ENCODE results near the gene METTL23. TPM values are rescaled to one million over a fixed set of nuclear protein-coding genes. Genes with fewer than 3 reads are reported as not detected.

Gene METTL23
- total RNA-seq: 10 to 100 TPM; 25.4 to 30.7 TPM

DNA sequence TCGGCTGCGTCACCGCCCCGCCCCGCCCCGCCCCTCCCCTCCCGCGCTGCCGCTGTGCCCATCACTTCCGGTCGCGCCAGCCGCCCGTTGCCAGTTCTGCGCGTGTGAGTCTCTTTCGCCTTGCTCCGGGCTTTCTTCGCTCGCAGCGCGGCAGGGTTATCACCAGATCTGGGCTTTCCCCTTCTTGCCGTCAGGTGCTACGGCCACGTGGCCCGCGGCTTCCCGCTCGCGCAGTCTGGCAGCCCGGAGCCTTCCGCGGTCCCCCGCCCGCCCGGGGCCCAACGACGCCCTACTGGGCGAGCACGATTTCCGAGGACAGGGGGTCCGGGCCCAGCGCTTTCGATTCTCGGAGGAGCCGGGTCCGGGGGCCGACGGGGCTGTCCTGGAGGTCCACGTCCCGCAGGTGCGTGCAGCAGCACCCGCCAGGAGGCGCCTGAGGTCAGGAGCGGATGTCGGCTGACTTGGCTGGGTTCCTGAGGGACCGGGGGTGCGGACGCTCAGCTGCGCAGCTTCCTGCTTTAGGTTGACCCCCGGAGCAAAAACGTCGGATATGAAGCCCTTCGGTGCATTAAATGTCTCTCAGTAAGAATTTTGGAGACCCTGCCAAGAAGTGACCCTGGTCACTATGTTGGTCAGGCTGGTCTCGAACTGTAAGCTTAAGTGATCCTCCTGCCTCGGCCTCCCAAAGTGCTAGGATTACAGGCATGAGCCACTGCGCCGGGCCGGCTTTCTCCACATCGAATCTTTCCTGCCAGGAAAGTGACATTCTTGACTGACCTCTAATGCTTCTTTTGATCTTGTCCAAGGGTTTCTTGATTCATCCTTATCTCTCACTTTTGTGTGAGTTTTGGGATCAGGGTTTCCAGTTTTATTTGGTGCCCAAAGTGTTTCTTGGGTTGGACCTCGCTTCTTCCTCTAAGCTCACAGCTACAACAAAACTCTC is at the start of gene METTL23:
Gene METTL23 (plus strand): TSS at position 64 of the 943 bp plus-strand sequence. CDS start 2,872 bp downstream, outside the sequence.
- Mint-ChIP-seq H3K9me3 (no peaks in the 10 kb centered on the region), H3K4me1 (ENCODE audit: low read depth) (peaks cover 55% of the 10 kb centered on the region), H3K36me3 (ENCODE audit: insufficient read depth in 2 of 2) (peaks cover 10 to 34% of the 10 kb centered on the region in 2 donors), H3K27me3 (ENCODE audit: low read depth) (no peaks in the 10 kb centered on the region), H3K27ac (peak within 1 kb of the TSS; percentile 99), H3K4me3 (peak within 1 kb of the TSS; percentile 92 to 100)
- ATAC-seq (replicated peaks in 1 of 2): peak; percentile 74 to 75
- peak; percentile 88 to 97 for DNase-seq

DNA sequence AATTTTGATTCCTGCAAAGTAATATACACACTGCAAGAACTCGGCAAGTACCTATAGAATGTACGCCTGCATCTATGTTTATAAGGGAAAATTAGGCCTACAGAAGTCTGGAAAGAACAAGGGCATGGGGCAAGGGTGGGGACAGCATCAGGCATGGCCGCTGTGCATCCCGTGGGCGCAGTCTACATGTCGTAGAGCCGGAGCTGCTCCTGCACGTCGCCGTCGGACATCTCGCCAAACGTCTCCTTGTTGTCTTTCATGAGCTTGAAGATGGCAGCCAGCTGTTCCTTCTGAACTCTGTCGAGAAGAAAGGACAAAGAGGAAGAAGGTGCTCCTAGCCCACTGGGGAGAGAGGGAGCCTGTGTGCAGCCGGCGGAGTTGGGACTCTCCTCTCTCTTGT is 49.2 kb upstream of the METTL23 start:
- Mint-ChIP-seq H3K9me3 (no peaks in the 10 kb centered on the region), H3K27me3 (ENCODE audit: low read depth) (no peaks in the 10 kb centered on the region), H3K36me3 (ENCODE audit: insufficient read depth in 2 of 2) (no peaks in the 10 kb centered on the region), H3K4me3 (no peak overlapping the region), H3K4me1 (ENCODE audit: low read depth) (peaks cover 20% of the 10 kb centered on the region), H3K27ac (no peak overlapping the region)
- no peak for DNase-seq
- no peak for ATAC-seq (replicated peaks in 1 of 2)

- Mint-ChIP-seq H3K27ac (no peak overlapping the region), H3K36me3 (ENCODE audit: insufficient read depth in 2 of 2) (no peaks in the 10 kb centered on the region), H3K4me3 (no peak overlapping the region), H3K9me3 (no peaks in the 10 kb centered on the region), H3K27me3 (ENCODE audit: low read depth) (no peaks in the 10 kb centered on the region), H3K4me1 (ENCODE audit: low read depth) (peaks cover 12% of the 10 kb centered on the region)
- DNase-seq: peak; percentile 21 to 27
- ATAC-seq (replicated peaks in 1 of 2): peak; percentile 64 to 79
Measured at GRCh38 chr17:76678330-76678729, 48.3 kb upstream of the METTL23 start.

DNA sequence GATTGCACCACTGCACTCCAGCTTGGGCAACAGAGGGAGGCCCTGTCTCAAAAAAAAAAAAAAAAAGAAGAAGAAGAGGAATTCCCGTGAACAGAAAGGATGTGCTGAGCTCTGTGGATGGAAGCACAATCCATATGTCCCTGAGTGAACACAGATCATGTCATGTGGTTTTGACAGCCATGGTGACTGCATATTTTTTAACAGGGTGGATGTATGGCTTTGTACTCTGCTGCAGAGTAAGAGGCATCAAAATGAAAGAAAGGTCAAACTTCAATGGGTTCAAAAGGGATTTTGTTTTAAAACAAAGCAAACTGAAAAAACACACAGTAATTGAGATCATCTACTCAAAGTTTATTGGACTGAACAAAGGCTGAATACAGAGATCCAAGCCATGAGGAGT is 47.4 kb upstream of the METTL23 start:
- H3K27me3 Mint-ChIP-seq (ENCODE audit: low read depth): no peaks in the 10 kb centered on the region
- peak overlapping the region; percentile 20 for H3K27ac Mint-ChIP-seq
- peaks cover 7% of the 10 kb centered on the region for H3K4me1 Mint-ChIP-seq (ENCODE audit: low read depth)
- ATAC-seq (replicated peaks in 1 of 2) (no peak), DNase-seq (no peak)
- H3K9me3 Mint-ChIP-seq: no peaks in the 10 kb centered on the region
- H3K36me3 Mint-ChIP-seq (ENCODE audit: insufficient read depth in 2 of 2): no peaks in the 10 kb centered on the region
- no peak overlapping the region for H3K4me3 Mint-ChIP-seq

DNA sequence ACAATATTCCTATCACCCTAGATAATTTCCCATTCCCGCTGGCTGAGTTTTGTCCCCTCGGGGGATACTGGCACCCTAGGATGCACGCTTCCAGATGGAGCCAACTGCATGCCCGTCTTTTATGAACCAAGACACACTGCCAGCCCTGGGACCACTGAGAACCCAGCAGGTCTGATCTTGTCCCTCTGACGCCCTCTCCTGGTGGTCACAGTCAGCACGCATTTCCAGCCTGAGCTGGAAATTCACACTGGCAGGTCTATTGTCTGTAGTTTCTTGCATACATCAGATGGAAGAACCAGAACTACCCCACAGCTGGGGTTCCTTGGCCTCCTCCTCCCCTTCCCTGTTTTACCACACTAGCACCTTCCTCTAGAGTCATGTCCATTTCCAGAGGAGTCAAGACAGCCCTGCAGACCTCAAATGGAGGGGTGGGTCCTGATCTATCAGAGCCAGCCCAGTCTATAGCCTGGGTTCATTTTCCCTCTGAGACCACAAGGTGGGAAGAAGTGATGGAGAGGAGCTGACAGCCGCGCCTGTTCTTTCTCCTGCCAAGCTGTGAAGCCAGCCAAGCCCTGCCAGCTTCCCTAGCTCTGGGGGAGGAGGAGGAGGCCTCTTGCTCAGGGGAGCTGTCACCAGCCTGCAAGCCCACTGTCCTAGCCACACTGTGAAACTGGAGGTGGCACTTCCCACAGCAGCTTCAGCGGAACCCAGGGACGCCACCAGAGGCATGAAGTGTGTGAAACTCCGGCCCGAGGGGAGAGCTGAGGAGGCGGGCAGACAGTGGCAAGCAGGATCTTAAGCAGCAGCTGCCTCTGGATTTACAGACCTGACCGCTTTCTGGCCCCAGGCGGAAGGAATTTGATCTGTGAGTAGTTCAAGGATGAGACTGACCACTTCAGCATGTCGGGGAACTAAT is 45.2 kb upstream of the METTL23 start:
- H3K36me3 Mint-ChIP-seq (ENCODE audit: insufficient read depth in 2 of 2): no peaks in the 10 kb centered on the region
- no peaks in the 10 kb centered on the region for H3K27me3 Mint-ChIP-seq (ENCODE audit: low read depth)
- DNase-seq: peak; percentile 74
- peaks cover 7% of the 10 kb centered on the region for H3K4me1 Mint-ChIP-seq (ENCODE audit: low read depth)
- H3K9me3 Mint-ChIP-seq: no peaks in the 10 kb centered on the region
- H3K4me3 Mint-ChIP-seq: no peak overlapping the region
- peak overlapping the region; percentile 74 for H3K27ac Mint-ChIP-seq
- peak; percentile 68 to 76 for ATAC-seq (replicated peaks in 1 of 2)

- no peak overlapping the region for H3K4me3 Mint-ChIP-seq
- peaks cover 7% of the 10 kb centered on the region for H3K4me1 Mint-ChIP-seq (ENCODE audit: low read depth)
- H3K27ac Mint-ChIP-seq: no peak overlapping the region
- H3K9me3 Mint-ChIP-seq: no peaks in the 10 kb centered on the region
- DNase-seq (no peak), ATAC-seq (replicated peaks in 1 of 2) (no peak)
- no peaks in the 10 kb centered on the region for H3K36me3 Mint-ChIP-seq (ENCODE audit: insufficient read depth in 2 of 2)
- no peaks in the 10 kb centered on the region for H3K27me3 Mint-ChIP-seq (ENCODE audit: low read depth)
Measured at GRCh38 chr17:76682296-76682695, 44.3 kb upstream of the METTL23 start.

DNA sequence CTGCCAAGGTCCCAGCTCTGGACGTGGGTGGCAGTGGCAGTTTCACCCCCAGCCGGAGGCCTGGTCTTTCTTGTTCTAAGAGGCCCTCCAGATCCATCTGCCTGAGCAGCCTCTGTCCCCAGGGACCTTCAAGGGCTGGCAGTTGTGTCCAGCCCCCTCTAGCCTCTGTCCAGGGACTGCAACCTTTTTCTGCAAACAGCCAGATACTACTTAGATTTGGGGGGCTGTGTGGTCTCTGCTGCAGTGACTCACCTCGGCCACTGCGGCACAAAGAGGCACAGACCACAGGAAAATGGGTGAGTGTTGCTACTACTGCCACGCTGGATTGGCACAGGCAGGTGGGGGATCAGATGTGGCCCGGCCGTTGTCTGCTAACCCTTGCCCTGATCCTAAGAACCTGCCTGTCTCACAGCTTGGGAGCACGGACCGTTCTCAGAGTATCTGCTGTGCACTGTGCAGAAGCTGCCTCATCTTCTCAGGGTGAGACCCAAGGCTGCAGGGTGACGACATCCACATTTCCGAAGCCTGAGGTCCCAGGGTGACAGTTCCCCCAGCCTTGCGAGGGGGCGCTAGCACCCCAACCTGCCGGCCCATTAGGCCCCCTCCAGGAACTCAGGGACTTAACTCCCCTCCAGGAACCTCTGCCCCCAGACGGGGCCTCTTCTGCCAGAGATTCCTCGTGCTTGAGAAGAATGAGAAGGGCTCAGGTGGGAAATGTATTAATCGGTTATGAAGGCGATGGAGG is 43.5 kb upstream of the METTL23 start:
- Mint-ChIP-seq H3K4me3 (no peak overlapping the region), H3K36me3 (ENCODE audit: insufficient read depth in 2 of 2) (no peaks in the 10 kb centered on the region), H3K27me3 (ENCODE audit: low read depth) (no peaks in the 10 kb centered on the region), H3K4me1 (ENCODE audit: low read depth) (peaks cover 7% of the 10 kb centered on the region), H3K27ac (no peak overlapping the region), H3K9me3 (no peaks in the 10 kb centered on the region)
- no peak for ATAC-seq (replicated peaks in 1 of 2)
- DNase-seq: no peak

DNA sequence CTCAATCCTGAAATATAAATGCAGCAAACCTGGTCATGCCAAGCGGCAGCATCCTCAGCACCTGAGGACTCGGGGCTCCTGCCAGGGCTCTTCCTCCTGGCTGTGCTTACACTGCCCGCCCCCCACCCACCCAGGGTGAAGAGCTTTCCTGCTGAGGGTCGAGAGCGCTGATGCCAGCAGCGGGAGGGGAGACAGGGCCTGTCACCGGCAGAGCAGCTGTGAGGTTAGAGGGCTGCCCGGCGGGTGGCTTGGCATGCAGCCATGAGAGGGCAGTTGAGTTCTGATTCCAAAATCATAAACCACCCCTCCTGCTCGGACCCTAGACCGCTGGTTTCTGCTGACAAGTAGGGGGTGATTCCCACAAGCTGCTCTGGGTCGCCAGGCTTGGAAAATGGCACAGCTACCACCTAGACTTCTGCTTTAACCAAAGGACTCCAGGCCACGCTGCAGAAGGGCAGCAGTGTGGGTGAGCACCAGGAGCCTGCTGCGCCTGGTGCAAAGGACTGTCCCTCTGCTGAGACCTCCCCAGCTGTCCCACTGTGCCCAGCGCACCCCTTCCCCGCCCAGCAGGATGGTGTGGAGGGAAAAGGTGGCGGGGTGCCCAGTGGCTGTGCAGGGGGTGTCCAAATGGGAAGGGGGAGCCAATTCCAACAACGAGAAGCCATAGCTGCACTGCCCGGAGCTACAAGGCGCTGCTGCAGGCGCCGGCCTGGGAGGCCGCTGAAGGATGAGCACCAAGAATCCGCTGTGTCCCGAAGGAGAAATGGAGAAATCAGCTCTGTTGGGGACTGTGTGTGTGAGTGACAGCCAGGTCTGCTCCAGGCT is 42.5 kb upstream of the METTL23 start:
- Mint-ChIP-seq H3K9me3 (no peaks in the 10 kb centered on the region), H3K27me3 (ENCODE audit: low read depth) (no peaks in the 10 kb centered on the region), H3K36me3 (ENCODE audit: insufficient read depth in 2 of 2) (no peaks in the 10 kb centered on the region), H3K4me3 (no peak overlapping the region), H3K27ac (no peak overlapping the region), H3K4me1 (ENCODE audit: low read depth) (peaks cover 7% of the 10 kb centered on the region)
- ATAC-seq (replicated peaks in 1 of 2) (no peak), DNase-seq (no peak)

GRCh38 chr17:76684756-76685155 is 41.9 kb upstream of the METTL23 start:
- Mint-ChIP-seq H3K4me3 (no peak overlapping the region), H3K27me3 (ENCODE audit: low read depth) (no peaks in the 10 kb centered on the region), H3K27ac (no peak overlapping the region), H3K36me3 (ENCODE audit: insufficient read depth in 2 of 2) (no peaks in the 10 kb centered on the region), H3K4me1 (ENCODE audit: low read depth) (peaks cover 7% of the 10 kb centered on the region), H3K9me3 (no peaks in the 10 kb centered on the region)
- DNase-seq (no peak), ATAC-seq (replicated peaks in 1 of 2) (no peak)

DNA sequence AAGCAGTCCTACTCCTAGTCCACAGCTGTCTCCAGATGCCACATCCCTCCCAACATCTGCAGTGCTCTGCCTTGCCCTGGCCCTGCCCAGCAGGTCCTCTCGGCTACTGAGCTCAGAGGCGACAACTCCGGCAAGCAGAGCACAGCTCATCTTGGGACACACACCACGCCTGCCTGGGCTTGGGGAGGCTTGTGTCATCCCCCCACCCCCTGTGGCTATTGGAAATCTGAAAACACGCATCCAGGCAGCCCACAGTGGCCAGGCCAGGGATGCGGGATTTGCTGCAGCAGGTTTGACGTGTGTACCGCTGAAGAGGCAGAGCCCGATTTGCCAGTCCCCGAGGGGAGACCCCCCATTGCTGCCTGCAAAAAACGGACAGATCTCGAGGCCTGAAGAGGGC is 41.3 kb upstream of the METTL23 start:
- no peak for DNase-seq
- Mint-ChIP-seq H3K9me3 (no peaks in the 10 kb centered on the region), H3K4me1 (ENCODE audit: low read depth) (peaks cover 7% of the 10 kb centered on the region), H3K4me3 (no peak overlapping the region), H3K27ac (no peak overlapping the region), H3K27me3 (ENCODE audit: low read depth) (no peaks in the 10 kb centered on the region), H3K36me3 (ENCODE audit: insufficient read depth in 2 of 2) (no peaks in the 10 kb centered on the region)
- no peak for ATAC-seq (replicated peaks in 1 of 2)

DNA sequence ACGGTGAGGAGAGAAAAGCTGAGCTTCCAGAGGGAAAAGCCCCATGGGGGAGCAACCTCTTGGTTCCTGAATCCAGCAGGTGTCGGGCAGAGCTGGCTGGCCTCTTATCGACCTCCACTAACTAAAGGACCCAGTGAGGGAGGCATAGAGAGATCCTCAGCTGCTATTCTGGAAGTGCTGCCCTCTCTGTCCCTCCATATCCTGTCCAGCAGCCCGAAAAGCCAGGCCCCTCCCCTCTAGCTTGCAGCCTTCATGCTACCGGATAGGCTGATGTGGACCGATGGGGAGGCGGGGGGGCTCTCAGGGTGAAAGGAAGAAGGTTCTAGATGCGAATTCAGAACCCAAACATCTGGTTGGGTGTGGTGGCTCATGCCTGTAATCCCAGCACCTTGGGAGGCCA is 40.8 kb upstream of the METTL23 start:
- no peaks in the 10 kb centered on the region for H3K9me3 Mint-ChIP-seq
- H3K36me3 Mint-ChIP-seq (ENCODE audit: insufficient read depth in 2 of 2): no peaks in the 10 kb centered on the region
- DNase-seq (no peak), ATAC-seq (replicated peaks in 1 of 2) (no peak)
- H3K4me3 Mint-ChIP-seq: no peak overlapping the region
- H3K4me1 Mint-ChIP-seq (ENCODE audit: low read depth): peaks cover 7% of the 10 kb centered on the region
- H3K27me3 Mint-ChIP-seq (ENCODE audit: low read depth): no peaks in the 10 kb centered on the region
- no peak overlapping the region for H3K27ac Mint-ChIP-seq

All from activated T-cell treated with anti-CD3 and anti-CD28 coated beads, Interleukin-2, amount 50 U/mL, for 72 hours (primary cell).